HG03175 (cell line): Measurements from ENCODE around the gene ING5.
"Not testable (repeated sequence)": the region's sequence is repeated elsewhere in the genome, so short reads cannot be mapped to it uniquely, and the experiment has no call there.

ENCODE experiments used
- ATAC-seq: cut with Tn5 transposase; IDR thresholded peaks from one replicate; pipeline ENCODE4 v1.9.1; 2021; ENCODE audit warnings: mild to moderate bottlenecking, moderate library complexity; ENCODE audit not compliant: unreplicated experiment

The ING5 gene

GRCh38 chr2:241755777-241756176, 53.9 kb downstream of the ING5 start:
- no peak for ATAC-seq

GRCh38 chr2:241759067-241759807, 57.4 kb downstream of the ING5 start:
- no peak for ATAC-seq

GRCh38 chr2:241759893-241760292, 58.1 kb downstream of the ING5 start:
- ATAC-seq: not testable (repeated sequence)

- no peak for ATAC-seq
Measured at GRCh38 chr2:241760301-241760771, 58.5 kb downstream of the ING5 start.

GRCh38 chr2:241762321-241762932, 60.6 kb downstream of the ING5 start:
- ATAC-seq: no peak

GRCh38 chr2:241762933-241763369, 61.1 kb downstream of the ING5 start:
- ATAC-seq: peak; percentile 96

GRCh38 chr2:241763551-241764274, 61.9 kb downstream of the ING5 start:
- ATAC-seq: no peak

- no peak for ATAC-seq
Measured at GRCh38 chr2:241764275-241765241, 62.7 kb downstream of the ING5 start.

- no peak for ATAC-seq
Measured at GRCh38 chr2:241767464-241768250, 65.8 kb downstream of the ING5 start.

GRCh38 chr2:241768251-241768711, 66.4 kb downstream of the ING5 start:
- ATAC-seq: no peak

- no peak for ATAC-seq
Measured at GRCh38 chr2:241768850-241769249, 67.0 kb downstream of the ING5 start.

GRCh38 chr2:241769819-241770184, 68.0 kb downstream of the ING5 start:
- no peak for ATAC-seq

GRCh38 chr2:241770185-241770935, 68.5 kb downstream of the ING5 start:
- ATAC-seq: no peak

- ATAC-seq: no peak
Measured at GRCh38 chr2:241770936-241771285, 69.1 kb downstream of the ING5 start.

GRCh38 chr2:241771286-241772062, 69.6 kb downstream of the ING5 start:
- no peak for ATAC-seq

GRCh38 chr2:241772063-241772499, 70.2 kb downstream of the ING5 start:
- ATAC-seq: no peak

GRCh38 chr2:241773511-241774418, 71.9 kb downstream of the ING5 start:
- ATAC-seq: no peak
